Spleen (tissue), 11 donors: Measurements from ENCODE around the gene GLG1. TPM values are rescaled to one million over a fixed set of nuclear protein-coding genes. Genes with fewer than 3 reads are reported as not detected.

ENCODE experiments used
- DNase-seq: peaks from one replicate; pipeline ENCODE4 v3.0.0-alpha.2; 2020
- H3K27ac ChIP-seq, 8 donors: fragments of 200-600 bp; sonication (generic) in 7 of 8; 1 replicate in 4 of 8; 2 replicates in 4 of 8; pipeline versions ENCODE4 v1.5.0 to v1.8.0; 2016 to 2021; ENCODE audit warnings: inconsistent platforms in 4 of 8, mild to moderate bottlenecking in 4 of 8, moderate library complexity in 1 of 8
- H3K27me3 ChIP-seq, 7 donors: fragments of 200-600 bp; sonication (generic) in 6 of 7; replicated peaks in 1 of 7; 1 replicate in 4 of 7; 2 replicates in 3 of 7; pipeline versions ENCODE4 v1.5.0 to v1.8.0; 2016 to 2021; ENCODE audit warnings: inconsistent platforms in 3 of 7, mild to moderate bottlenecking in 1 of 7
- H3K36me3 ChIP-seq, 6 donors: fragments of 200-600 bp; sonication (generic) in 5 of 6; 1 replicate in 4 of 6; 2 replicates in 2 of 6; pipeline versions ENCODE4 v1.5.0 to v1.8.0; 2016 to 2021; ENCODE audit warnings: inconsistent platforms in 2 of 6
- H3K4me1 ChIP-seq, 6 donors: fragments of 200-600 bp; sonication (generic) in 5 of 6; 1 replicate in 3 of 6; 2 replicates in 3 of 6; pipeline versions ENCODE4 v1.5.0 to v1.8.0; 2016 to 2021; ENCODE audit warnings: inconsistent platforms in 3 of 6
- H3K4me3 ChIP-seq, 8 donors: fragments of 200-600 bp; sonication (generic) in 7 of 8; 1 replicate in 4 of 8; 2 replicates in 4 of 8; pipeline versions ENCODE4 v1.5.0 to v1.8.0; 2016 to 2021; ENCODE audit warnings: inconsistent platforms in 4 of 8, mild to moderate bottlenecking in 4 of 8, moderate library complexity in 2 of 8
- H3K9me3 ChIP-seq, 8 donors: fragments of 200-600 bp; sonication (generic) in 7 of 8; 1 replicate in 4 of 8; 2 replicates in 4 of 8; pipeline versions ENCODE4 v1.5.0 to v1.8.0; 2016 to 2021; ENCODE audit warnings: inconsistent platforms in 4 of 8
- CTCF ChIP-seq, 11 experiments: fragments of 200-600 bp in 7 of 11; fragments of 450-650 bp in 4 of 11; sonication (generic) in 4 of 11; IDR thresholded peaks in 8 of 11; conservative IDR thresholded peaks in 3 of 11; 1 replicate in 7 of 11; 2 replicates in 4 of 11; pipeline versions ENCODE4 v1.4.0 to v1.8.0; 2016 to 2021; ENCODE audit warnings: antibody characterized with exemption in 11 of 11, inconsistent platforms in 4 of 11, mild to moderate bottlenecking in 1 of 11
- POLR2A ChIP-seq, 3 donors: fragments of 450-650 bp; IDR thresholded peaks; one replicate each; pipeline ENCODE4 v1.5.1; 2017; ENCODE audit warnings: antibody characterized with exemption in 3 of 3, mild to moderate bottlenecking in 1 of 3
- POLR2AphosphoS5 ChIP-seq, 3 donors: sonication (generic); formaldehyde crosslinking; IDR thresholded peaks; one replicate each; pipeline ENCODE4 v1.5.1; 2017; ENCODE audit warnings: antibody characterized with exemption in 3 of 3
- WGBS, 5 donors: extraction: QIAGEN DNeasy Blood & Tissue Kit in 3 of 5; methylation state at CpG; one replicate each; pipeline versions ENCODE4 v1.1.5 to v1.1.7; 2013 to 2018; 5-methylcytosine and 5-hydroxymethylcytosine counted together
- intact Hi-C: fragments of 100-400 bp; cut with DNase I; formaldehyde crosslinking; loops from one replicate; pipeline ENCODE4 v1.15.0; 2023; ENCODE audit warnings: low total_unique reads
- polyA plus RNA-seq, 3 donors: library from polyadenylated mRNA; stranded (reverse); fragments of 200-250 nt; gene quantifications; one replicate each; pipeline ENCODE4 v1.2.1, GENCODE V29; 2013
- total RNA-seq, 7 donors: library from RNA; depleted of rRNA in 3 of 7; stranded (reverse); fragments of >200 nt in 3 of 7; fragmentation: NEBNext Ultra II Directional in 4 of 7; extraction: Animal tissue kit (Norgen Biotek cat#: 25700) in 4 of 7; gene quantifications; one replicate each; pipeline versions ENCODE4 v1.1.0 to v1.2.1, GENCODE V29; 2016 to 2021
- donor health status: healthy with polysubstance abuse.
- donor health status: DM: no; HTN: no; CAD: no; lungs with moderate emphysema.
- donor health status: DM: no; HTN: no; CAD: no.
- donor health status: Bipolar disorder and iron deficiency.
- donor health status: healthy.
- donor health status: DM: no; HTN: no; CAD: no.
- donor health status: DM: yes; HTN: yes; CAD: no.

Gene GLG1
- total and polyA plus RNA-seq, 10 donors, result 14.6 to 124 (median 101) TPM

GRCh38 chr16:74574146-74574545, 32.8 kb downstream of the GLG1 start:
- TF ChIP-seq CTCF (IDR thresholded peaks at IDR 0.05 in 8 of 11, conservative IDR thresholded peaks at IDR 0.05 in 3 of 11), result no peak
- TF ChIP-seq POLR2AphosphoS5 (IDR thresholded peaks at IDR 0.05), result no peak
- TF ChIP-seq POLR2A (IDR thresholded peaks at IDR 0.05), result no peak
- no peak overlapping the region for H3K4me3 ChIP-seq
- intact Hi-C loops, result no loop called here
- no peaks in the 10 kb centered on the region for H3K36me3 ChIP-seq
- no peaks in the 10 kb centered on the region for H3K9me3 ChIP-seq
- peaks cover 3 to 88% (median 26%) of the 10 kb centered on the region in 6 donors for H3K4me1 ChIP-seq
- H3K27me3 ChIP-seq, result no peaks in the 10 kb centered on the region
- no peak overlapping the region for H3K27ac ChIP-seq
- WGBS, 5 donors, result 86 to 89% (median 88%) methylated on average over 2 of the region's 2 CpGs
- no peak for DNase-seq

- Histone ChIP-seq H3K36me3 (no peaks in the 10 kb centered on the region), H3K27me3 (no peaks in the 10 kb centered on the region), H3K27ac (no peak overlapping the region), H3K4me1 (peaks cover 3 to 88% (median 21%) of the 10 kb centered on the region in 6 donors), H3K4me3 (no peak overlapping the region), H3K9me3 (no peaks in the 10 kb centered on the region)
- intact Hi-C loops, result no loop called here
- 70 to 86% (median 76%) methylated on average over 8 of the region's 8 CpGs for WGBS, 5 donors
- TF ChIP-seq CTCF (IDR thresholded peaks at IDR 0.05 in 8 of 11, conservative IDR thresholded peaks at IDR 0.05 in 3 of 11) (no peak), POLR2A (IDR thresholded peaks at IDR 0.05) (no peak), POLR2AphosphoS5 (IDR thresholded peaks at IDR 0.05) (no peak)
- DNase-seq, result no peak
Observed at GRCh38 chr16:74573622-74574021, 33.3 kb downstream of the GLG1 start.

GRCh38 chr16:74570412-74571301, 36.3 kb downstream of the GLG1 start:
- Histone ChIP-seq H3K27ac (no peak overlapping the region), H3K4me1 (peaks cover 0 to 79% (median 21%) of the 10 kb centered on the region in 6 donors), H3K36me3 (no peaks in the 10 kb centered on the region), H3K27me3 (no peaks in the 10 kb centered on the region), H3K4me3 (no peak overlapping the region), H3K9me3 (no peaks in the 10 kb centered on the region)
- intact Hi-C loops, result no loop called here
- DNase-seq, result no peak
- WGBS, 5 donors, result 92 to 98% (median 94%) methylated on average over 5 of the region's 5 CpGs
- TF ChIP-seq POLR2A (IDR thresholded peaks at IDR 0.05) (no peak), POLR2AphosphoS5 (IDR thresholded peaks at IDR 0.05) (no peak)

GRCh38 chr16:74568961-74569631, 37.8 kb downstream of the GLG1 start:
- Histone ChIP-seq H3K27me3 (no peaks in the 10 kb centered on the region), H3K4me1 (peaks cover 0 to 88% (median 32%) of the 10 kb centered on the region in 6 donors), H3K9me3 (no peaks in the 10 kb centered on the region), H3K27ac (no peak overlapping the region), H3K36me3 (no peaks in the 10 kb centered on the region), H3K4me3 (no peak overlapping the region)
- 86 to 92% (median 89%) methylated on average over 5 of the region's 5 CpGs for WGBS, 5 donors
- no peak for DNase-seq
- TF ChIP-seq CTCF (IDR thresholded peaks at IDR 0.05 in 8 of 11, conservative IDR thresholded peaks at IDR 0.05 in 3 of 11), result no peak
- TF ChIP-seq POLR2AphosphoS5 (IDR thresholded peaks at IDR 0.05), result no peak
- no peak for TF ChIP-seq POLR2A (IDR thresholded peaks at IDR 0.05)
- intact Hi-C loops, result no loop called here
